GM18499 (cell line): ENCODE results near the gene CARHSP1.
"Not testable (repeated sequence)": the region's sequence is repeated elsewhere in the genome, so short reads cannot be mapped to it uniquely, and the experiment has no call there.

Experiments
- ATAC-seq: cut with Tn5 transposase; IDR thresholded peaks from one replicate; pipeline ENCODE4 v1.9.1; 2021; ENCODE audit warnings: moderate number of reproducible peaks; ENCODE audit not compliant: insufficient read depth, unreplicated experiment

CARHSP1 gene

DNA sequence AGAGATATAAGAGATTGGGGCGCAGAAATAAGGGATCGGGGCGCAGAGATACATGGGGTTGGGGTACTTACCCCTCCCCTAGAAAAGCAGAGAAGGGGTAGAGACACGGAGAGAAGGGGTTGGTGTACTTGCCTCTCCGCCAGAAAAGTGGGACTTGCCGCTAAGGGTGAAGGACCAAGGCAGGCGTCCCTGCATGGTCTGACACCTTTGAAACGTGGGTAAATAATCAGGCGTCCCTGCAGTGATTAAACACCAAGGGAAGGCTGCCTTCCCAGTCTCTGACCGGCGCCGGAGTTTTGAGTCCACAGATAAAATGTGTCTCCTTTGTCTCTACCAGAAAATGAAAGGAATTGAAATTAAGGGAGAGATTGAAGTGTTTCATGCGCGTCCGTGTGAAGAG lies 31.2 kb downstream of the CARHSP1 start:
- not testable (repeated sequence) for ATAC-seq

DNA sequence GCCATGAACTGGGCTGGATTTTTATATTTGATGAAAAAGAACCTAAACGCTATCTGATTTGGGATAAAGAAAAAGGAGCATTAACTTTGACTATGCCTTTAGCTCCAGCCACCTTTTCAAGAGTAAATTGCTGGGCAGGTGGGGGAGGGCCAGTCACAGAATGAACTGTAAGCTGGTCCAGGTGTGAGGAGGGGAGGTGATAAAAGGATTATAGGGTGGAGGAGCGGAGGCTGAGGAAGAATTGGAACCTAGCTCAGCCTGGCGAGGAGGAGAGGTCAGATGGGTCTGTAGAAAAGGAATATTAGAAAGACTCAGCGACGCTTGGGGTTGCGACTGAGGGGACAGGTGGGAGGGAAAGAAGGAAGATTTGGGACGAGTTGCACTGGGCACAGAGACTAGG lies 32.0 kb downstream of the CARHSP1 start:
- not testable (repeated sequence) for ATAC-seq

DNA sequence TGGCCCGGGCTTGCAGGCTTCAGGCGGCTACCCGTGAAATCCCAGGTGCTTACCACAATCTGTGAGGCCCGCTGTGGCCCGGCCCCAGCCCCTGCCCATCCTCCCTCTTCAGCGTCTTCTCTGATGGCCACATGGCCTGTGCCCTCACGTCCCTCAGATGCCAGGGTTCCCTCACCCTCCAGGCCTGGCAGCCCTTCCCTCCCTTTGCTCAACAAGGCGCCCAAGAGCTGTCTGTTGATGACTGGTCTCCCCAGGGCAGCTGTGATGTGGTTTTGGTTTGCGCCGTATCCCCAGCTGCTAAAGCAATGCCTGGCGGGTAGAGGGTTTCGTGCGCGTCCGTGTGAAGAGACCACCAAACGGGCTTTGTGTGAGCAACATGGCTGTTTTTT lies 36.1 kb downstream of the CARHSP1 start:
- no peak for ATAC-seq

DNA sequence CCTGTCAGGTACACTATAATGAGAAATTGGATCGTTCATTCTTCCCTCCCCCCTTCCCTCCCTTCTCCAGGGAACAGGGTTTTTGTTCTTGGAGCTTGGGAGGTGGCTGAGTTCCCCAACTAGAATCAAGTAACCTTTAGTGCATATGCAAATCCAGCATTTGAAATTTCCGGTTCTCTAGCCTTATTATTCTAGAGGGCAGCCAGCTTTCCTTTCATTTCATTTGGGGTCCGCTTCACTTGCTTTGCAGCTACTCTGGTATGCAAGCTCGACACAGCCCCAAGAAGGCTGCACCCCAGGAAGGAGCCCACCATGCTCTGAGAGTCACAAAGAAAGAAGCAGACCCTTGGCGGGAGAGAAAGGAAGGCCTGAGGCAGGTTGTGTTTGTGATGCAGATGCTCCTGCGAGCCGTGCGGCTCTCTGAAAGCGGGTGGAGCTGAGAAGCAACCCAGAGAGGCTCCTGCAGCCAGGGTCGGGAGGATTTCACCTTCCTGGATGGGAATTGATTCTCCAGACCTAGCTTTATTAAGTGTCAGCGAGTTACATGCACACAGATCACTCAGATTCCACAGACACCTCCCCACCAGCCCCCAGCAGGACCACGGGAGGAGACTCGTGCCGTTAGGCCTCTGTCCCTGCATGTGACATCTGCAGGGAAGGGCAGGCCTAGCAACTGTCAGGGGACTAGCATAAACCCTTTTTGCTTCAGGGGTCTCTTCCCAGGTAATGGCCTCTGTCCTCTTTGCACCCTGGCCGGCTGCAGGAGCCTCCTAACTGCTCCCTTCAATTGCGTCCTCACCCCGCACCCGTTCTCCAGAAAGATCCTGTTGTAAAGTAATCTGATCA lies 36.7 kb downstream of the CARHSP1 start:
- no peak for ATAC-seq

DNA sequence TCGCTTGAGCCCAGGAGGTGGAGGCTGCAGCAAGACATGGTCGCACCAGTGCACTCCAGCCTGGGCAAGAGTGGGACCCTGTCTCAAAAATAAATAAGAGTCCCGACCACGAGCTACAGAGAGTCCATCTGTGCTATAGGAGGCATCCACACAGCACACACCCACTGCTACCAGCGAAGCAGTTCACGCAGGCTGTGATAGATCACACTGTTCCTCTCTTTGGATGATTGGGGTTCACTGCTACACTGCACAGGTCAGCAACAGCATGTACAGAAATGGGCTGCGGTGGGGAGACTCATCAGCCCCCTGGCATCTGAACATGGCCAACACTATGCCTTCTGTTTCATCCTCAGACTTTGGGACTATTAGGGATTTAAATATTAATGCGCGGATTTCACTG lies 37.4 kb downstream of the CARHSP1 start:
- no peak for ATAC-seq

DNA sequence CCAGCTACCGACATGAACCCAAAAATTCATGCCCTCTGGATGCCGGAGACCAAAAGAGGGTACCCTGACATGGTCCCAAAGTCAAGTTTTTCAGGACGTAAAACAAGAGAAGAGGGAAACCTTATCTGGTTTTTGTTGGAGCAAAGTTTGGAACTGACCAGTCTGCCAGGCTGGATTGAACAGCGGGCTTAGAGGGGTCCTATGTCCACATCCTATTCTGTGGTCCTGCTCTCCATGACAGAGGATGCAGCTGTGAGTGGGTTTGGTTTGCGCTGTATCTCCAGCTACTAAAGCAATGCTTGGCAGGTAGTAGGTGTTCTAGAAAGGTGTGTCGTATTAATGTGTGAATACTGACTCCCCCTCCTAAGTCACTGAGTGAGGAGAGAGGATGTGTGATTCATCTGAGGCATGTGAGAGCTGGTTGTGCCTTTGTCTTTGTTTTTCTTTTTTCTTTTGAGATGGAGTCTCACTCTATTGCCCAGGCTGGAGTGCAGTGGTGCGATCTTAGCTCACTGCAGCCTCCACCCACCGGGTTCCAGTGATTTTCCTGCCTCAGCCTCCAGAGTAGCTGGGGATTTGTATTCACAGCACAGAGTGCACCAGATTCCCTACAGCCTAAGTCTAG lies 40.2 kb downstream of the CARHSP1 start:
- ATAC-seq, result no peak

DNA sequence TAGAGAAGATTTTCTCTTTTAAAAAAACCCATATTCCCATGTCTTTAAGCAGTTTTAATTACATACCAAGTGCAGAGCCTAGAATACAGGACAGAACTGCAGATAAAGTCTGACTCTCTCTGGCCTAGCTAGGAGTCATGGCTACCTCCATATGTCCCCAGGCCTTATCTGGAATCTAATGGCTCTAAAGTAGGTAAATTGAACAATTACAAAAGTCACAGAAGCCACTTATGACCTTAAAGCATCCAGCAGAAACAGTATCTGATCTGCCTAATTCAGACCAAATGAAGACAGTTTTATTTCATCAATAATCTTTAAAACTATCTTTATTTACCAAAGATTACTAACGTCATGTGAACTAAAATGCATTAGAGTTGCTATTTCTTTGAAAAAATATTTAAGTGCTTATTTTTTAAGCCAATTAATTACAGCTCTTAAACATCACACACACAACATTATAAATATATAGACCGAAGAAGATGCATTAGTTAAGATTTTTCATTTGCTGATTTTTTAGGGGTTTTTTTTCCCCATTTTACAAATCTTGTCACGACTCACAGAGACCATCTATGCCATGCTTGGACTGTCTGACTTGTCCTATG lies 42.4 kb downstream of the CARHSP1 start:
- ATAC-seq, result no peak

DNA sequence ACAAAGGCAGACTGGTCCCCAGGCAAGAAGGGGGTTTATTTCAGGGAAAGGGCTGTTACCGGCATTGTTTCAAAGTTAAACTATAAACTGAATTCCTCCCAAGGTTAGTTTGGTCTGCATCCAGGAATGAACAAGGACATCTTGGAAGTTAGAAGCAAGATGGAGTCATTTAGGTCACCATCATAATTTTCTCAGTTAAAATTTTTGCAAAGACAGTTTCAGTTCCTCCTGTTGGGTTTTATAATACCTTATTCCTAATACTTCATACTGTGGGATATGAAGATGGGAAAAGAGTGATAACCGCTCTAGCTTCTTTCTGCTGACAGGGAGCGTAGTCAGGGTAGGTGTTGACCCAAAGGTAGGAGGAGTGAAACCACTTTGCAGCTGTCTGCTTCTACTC lies 46.4 kb downstream of the CARHSP1 start:
- ATAC-seq, result no peak

DNA sequence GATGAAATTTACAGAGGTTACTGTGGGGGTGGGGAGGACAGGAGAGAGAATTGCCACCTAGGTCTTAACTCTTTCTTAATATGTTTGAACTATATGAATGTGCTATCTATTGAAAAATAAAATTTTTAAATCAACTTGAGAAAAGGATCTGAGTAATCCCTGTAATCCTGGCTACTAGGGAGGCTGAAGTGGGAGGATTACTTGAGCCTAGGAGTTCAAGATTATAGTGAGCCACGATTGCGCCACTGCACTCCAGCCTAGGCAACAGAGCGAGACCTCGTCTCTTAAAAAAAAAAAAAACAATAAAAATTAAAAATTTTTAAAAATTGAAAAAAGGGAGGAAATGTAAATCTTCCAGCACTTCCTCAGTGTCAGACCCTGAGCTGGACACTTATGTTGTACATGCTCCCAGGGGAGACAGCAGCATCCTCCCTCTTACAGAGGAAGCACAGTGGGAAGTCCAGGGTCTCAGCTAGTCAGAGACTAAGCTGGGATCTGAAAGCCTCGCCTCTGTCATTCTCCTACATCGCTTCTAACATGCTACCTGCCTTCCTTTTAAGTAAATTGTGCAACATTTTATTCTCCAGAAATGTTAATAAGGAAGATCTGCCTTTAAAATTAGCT lies 49.3 kb downstream of the CARHSP1 start:
- ATAC-seq, result no peak

DNA sequence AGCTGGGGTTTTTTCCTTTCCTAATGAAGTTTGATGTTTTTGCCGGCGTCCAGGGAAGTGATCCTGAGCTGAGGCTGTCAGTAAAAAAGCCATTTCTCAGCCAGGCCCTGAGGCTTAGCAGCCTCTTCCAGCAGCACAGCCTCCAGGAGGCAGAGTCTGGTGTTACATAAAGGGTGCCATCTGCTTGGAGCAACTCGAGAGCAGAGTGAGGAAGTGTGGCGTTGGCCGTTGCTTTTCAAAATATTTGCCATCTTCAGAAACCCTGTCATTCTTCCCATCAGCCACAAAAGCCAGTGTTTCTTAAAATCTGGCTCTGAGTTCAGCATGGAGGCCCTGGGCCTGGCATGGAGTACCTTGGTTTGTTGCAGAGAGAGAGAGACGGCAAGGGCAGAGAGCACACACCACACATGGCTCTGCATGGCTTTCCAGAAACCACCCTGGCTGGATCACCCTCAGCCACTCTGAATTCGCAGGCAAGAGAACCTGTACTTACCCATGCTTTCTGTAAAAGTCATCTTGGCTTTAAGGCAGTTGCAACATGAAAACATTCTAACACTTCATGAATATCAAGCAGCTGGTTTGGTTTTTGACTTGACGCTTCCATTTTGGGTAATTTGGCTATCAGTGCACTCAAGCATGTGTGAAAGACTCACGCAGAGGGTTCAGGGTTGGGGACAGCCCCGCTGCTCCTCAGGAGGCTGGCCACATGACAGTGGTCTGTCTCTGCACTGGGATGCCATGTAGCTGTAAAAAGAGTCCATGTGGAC lies 50.1 kb downstream of the CARHSP1 start:
- no peak for ATAC-seq

DNA sequence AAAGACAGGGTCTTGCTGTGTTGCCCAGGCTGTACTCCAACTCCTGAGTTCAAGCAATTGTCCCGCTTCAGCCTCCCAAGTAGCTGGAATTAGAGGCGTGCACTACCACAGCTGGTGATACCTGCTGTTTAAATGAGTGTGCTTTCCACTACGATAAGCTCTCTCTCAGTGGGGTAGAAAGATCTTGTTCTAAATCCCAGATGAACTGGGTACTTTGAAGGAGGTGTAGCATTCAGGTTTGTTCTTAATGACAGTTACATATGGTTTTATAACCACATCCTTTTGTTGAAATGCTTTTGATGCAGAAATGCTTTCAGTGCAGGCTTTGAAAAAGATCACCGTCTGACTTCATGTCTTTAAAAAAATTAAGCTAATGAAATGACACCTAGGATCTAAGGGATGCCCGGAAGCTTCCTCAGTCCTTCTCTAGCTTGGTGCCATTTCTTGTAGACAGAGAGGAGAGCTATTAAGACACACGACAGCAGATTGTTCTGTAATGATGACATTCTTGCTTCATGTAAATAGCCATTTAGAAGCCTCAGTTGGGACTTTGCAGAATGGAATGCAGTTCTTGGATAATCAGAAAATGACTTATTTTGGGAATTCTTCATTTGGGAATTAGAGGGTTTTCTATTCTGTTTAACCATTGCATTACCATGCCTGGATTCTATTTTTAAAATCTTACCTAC lies 51.7 kb downstream of the CARHSP1 start:
- ATAC-seq, result no peak

DNA sequence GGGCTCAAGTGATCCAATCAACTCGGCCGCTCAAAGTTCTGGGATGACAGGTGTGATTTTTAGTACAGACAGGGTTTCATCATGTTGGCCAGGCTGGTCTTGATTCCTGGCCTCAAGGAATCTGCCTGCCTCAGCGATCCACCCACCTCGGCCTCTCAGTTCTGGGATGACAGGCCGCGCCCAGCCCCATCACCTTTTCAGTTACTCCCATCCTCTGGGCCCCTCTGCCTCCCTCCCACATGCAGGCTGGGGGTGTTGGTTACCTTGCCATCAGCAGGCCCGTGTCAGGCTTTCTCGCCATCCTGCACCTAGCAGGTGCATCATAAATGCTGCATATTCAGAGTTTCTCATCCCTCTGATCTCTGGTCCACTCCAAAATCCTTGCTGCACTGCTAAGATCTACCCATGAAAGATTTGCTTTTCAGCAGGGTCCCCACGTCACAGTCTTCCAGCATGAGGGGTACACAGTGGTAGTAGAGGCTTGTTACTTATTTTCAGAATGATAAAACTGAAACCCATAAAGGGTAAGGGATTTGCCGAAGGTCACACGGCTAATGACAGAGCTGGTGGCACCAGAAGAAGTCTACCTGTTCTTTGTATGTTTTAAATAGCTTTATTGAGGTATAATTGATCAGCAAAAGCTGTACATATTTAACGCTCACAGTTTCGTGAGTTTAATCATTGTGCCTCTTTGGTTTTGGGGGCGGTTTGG lies 54.6 kb downstream of the CARHSP1 start:
- no peak for ATAC-seq

DNA sequence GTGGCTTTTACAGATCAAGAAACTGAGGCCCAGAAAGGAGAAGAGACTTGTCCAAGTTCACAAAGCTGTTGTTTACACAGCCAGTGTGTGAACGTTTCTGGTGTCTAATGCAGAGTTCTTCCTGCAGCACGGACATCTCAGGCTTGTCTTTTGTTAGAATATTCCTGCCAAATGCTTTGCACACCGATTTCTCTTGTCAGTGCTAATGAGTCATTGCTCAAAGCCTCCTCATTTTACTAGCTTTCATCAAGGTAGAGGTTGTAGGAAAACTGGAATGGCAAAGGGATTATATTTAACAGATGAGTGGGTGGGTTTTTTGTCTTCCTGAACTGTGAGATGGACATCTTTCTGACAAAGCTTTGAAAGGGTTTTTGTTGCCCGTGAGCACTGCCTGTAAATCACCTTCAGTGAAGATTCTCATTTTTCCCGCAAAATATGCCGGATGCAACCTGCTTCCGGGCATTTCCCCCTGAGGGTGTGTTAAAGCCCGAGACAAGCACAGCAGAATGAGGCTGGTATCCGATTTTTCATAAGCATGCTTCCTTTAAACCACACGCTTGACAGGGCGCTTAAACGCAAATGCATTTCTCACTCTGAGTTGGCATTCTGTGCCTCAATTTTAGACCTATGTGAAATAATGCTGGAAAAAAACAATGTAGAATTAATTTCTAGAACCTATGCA lies 56.5 kb downstream of the CARHSP1 start:
- ATAC-seq, result no peak

DNA sequence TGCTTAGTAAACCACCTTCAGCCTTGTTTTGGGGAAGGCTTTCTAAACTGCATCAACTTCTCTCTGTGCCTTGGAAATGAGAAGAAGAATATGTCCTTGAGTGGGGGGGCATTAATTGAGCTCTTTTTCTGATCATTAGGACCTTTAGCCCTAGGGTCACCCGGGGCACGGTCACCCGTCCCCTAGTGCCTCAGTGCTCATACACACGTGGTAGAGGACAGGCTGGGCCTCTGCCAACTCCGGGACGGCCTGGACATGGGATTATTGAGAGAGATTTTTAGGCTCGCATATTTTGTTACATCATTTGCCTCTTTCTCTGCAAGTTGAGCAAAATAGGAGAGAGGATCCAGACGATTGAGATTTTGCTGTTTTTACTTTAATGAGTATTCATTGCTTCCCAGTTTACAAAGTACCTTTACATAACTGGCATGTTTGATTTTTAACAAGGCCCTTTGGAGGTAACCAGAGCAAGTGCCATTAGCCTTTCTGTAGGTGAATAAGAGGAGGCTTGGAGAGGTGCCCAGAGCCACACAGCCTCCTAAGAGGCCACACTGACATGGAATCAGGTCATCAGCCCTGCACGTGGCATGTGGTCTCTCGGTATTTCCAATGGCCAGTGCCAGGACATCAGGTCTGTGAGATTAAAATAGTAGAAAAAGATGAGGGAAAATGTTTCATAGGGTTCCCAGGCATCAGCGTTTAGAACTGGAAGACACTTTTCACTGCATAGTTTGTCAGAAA lies 60.0 kb downstream of the CARHSP1 start:
- ATAC-seq, result no peak

DNA sequence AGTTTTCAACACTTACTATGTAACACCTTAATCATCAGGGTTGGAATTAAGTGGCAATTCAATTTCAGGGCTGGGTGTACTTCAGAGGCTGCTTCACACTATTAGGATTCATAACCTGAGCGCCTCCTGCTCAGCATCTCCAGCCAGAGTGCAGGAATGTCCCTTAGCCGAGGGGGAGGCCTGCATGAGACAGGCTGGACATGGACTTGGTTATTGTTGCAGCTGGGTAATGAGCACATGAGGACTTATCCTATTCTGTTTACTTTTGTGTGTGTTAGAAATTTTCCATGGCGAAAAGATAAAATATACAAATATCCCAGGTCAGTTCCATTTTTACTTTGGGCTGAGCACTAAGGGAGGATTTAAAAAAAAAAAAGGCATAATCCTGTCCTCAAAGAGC lies 60.8 kb downstream of the CARHSP1 start:
- ATAC-seq, result no peak

DNA sequence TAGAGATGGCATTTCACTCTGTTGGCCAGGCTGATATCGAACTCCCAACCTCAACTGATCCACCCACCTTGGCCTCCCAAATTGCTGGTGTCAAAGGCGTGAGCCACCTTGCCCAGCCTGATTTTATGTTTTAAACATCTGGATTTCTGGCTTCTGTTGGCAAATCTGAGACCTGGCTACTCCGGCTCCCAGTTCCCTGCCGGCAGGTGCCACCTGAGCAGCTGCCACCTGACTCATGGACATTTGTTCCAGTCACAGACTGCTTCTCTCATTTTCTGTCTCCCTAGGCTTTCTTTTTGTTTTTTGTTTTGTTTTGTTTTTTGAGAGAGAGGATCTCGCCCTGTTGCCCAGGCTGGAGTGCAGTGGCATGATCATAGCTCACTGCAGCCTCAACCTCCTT lies 61.6 kb downstream of the CARHSP1 start:
- no peak for ATAC-seq

DNA sequence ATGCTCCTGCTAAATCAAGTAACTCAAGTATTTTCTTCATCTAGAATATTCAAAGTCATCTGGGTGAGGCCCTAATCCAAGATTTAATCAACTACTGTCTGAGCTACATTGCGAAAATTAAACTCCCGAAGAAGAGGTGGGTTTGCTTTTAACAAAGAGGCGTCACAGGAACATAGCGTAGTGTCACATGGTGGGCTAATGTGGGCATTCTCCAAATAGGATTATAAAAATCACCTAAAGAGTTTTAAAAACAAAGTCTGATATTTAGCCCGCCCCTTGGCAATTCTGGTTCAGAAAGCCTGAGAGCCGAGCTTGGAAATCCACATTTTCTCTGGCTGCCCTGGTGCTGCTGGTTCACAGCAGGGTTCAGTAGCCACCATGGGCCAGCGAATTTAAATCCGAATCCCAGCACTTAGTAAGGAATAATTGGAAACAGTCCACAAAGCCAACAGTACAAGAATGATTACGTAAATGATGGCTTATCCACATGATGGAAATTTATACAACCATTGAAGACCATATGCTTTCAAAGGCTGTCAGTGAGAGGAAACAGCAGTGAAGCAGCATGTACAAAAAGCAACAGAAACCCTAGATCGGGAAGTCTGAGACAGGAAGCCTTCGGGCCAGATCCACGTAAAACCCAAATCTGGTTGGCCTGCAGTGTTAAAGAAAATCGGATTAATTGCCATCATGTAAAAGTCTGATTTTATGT lies 62.4 kb downstream of the CARHSP1 start:
- no peak for ATAC-seq
